Activated CD4-positive, alpha-beta memory T cell treated with anti-CD3 and anti-CD28 coated beads, Interleukin-2, amount 10 ng/mL, durations not matched to agents 7 days and 5 days (primary cell): Measurements from ENCODE around the gene WDR35. TPM values are rescaled to one million over a fixed set of nuclear protein-coding genes. Genes with fewer than 3 reads are reported as not detected.
"Not testable (repeated sequence)": the region's sequence is repeated elsewhere in the genome, so short reads cannot be mapped to it uniquely, and the experiment has no call there.

Experiments used
- CTCF ChIA-PET: fragments of 350-600 bp; sonication (Branson Sonifier 250); formaldehyde crosslinking; loops from one replicate; lab custom pipeline; 2021; ENCODE audit warnings: antibody characterized with exemption, inconsistent platforms; lab: Charles Lee
- POLR2A ChIA-PET: fragments of 350-600 bp; sonication (Branson Sonifier 250); formaldehyde crosslinking; loops from one replicate; lab custom pipeline; 2021; ENCODE audit warnings: antibody characterized with exemption; lab: Charles Lee
- DNase-seq: peaks from one replicate; pipeline ENCODE4 v3.0.0-alpha.2; 2020
- H3K27ac Mint-ChIP-seq: one replicate; pipeline ENCODE4 v1.8.0; 2021; ENCODE audit warnings: mild to moderate bottlenecking, mixed read lengths
- H3K27me3 Mint-ChIP-seq: one replicate; pipeline ENCODE4 v1.8.0; 2021; ENCODE audit warnings: mixed read lengths
- H3K36me3 Mint-ChIP-seq: one replicate; pipeline ENCODE4 v1.8.0; 2021; ENCODE audit warnings: low read depth, mixed read lengths
- H3K4me1 Mint-ChIP-seq: one replicate; pipeline ENCODE4 v1.8.0; 2021; ENCODE audit warnings: mixed read lengths
- H3K4me3 Mint-ChIP-seq: one replicate; pipeline ENCODE4 v1.8.0; 2021; ENCODE audit warnings: mild to moderate bottlenecking, mixed read lengths
- H3K9me3 Mint-ChIP-seq: one replicate; pipeline ENCODE4 v1.8.0; 2021; ENCODE audit warnings: mixed read lengths
- total RNA-seq, 2 experiments: library from RNA; stranded (reverse); gene quantifications; one replicate each; pipeline ENCODE4 v1.2.3, GENCODE V29; 2021

WDR35 gene
- total RNA-seq, 2 experiments from 2014 or later, result 4.5 to 4.7 TPM

GRCh38 chr2:19924526-19924925 is 65.4 kb downstream of the WDR35 start:
- H3K4me3 Mint-ChIP-seq, H3K27me3 Mint-ChIP-seq, POLR2A ChIA-PET, H3K27ac Mint-ChIP-seq, DNase-seq, H3K4me1 Mint-ChIP-seq, CTCF ChIA-PET: not testable (repeated sequence)
- peaks cover 39% of the 10 kb centered on the region for H3K36me3 Mint-ChIP-seq
- H3K9me3 Mint-ChIP-seq, result peaks cover 24% of the 10 kb centered on the region

- H3K9me3 Mint-ChIP-seq, result peaks cover 10% of the 10 kb centered on the region
- H3K4me1 Mint-ChIP-seq, H3K4me3 Mint-ChIP-seq, H3K27me3 Mint-ChIP-seq, POLR2A ChIA-PET, H3K27ac Mint-ChIP-seq, CTCF ChIA-PET, DNase-seq: not testable (repeated sequence)
- H3K36me3 Mint-ChIP-seq, result peaks cover 31% of the 10 kb centered on the region
Measured at GRCh38 chr2:19922188-19922587, 67.7 kb downstream of the WDR35 start.

GRCh38 chr2:19916385-19916950 is 73.4 kb downstream of the WDR35 start:
- no peak for DNase-seq
- Mint-ChIP-seq H3K36me3 (peaks cover 4% of the 10 kb centered on the region), H3K4me3 (no peak overlapping the region), H3K9me3 (no peaks in the 10 kb centered on the region), H3K4me1 (no peaks in the 10 kb centered on the region), H3K27ac (no peak overlapping the region), H3K27me3 (no peaks in the 10 kb centered on the region)
- POLR2A ChIA-PET, result no interaction called here
- CTCF ChIA-PET, result interaction anchor here (1.1 kb wide), 1 partner anchor 14 kb away, joined by 3 read pairs; no protein-coding TSS in a partner anchor

- Mint-ChIP-seq H3K27me3 (no peaks in the 10 kb centered on the region), H3K4me1 (no peaks in the 10 kb centered on the region), H3K9me3 (no peaks in the 10 kb centered on the region), H3K27ac (no peak overlapping the region), H3K4me3 (no peak overlapping the region), H3K36me3 (peaks cover 2% of the 10 kb centered on the region)
- ChIA-PET CTCF (no interaction called here), POLR2A (no interaction called here)
- DNase-seq, result no peak
Measured at GRCh38 chr2:19914266-19914975, 75.5 kb downstream of the WDR35 start.

GRCh38 chr2:19911808-19912509 is 77.9 kb downstream of the WDR35 start:
- Mint-ChIP-seq H3K4me1 (no peaks in the 10 kb centered on the region), H3K9me3 (no peaks in the 10 kb centered on the region), H3K36me3 (no peaks in the 10 kb centered on the region), H3K27me3 (peaks cover 7% of the 10 kb centered on the region), H3K4me3 (no peak overlapping the region), H3K27ac (no peak overlapping the region)
- CTCF ChIA-PET, result no interaction called here
- no peak for DNase-seq
- POLR2A ChIA-PET, result no interaction called here

- Mint-ChIP-seq H3K9me3 (peaks cover 4% of the 10 kb centered on the region), H3K4me1 (peaks cover 36% of the 10 kb centered on the region), H3K27ac (peak overlapping the region; percentile 95), H3K4me3 (peak overlapping the region; percentile 92), H3K27me3 (peaks cover 12% of the 10 kb centered on the region), H3K36me3 (peaks cover 25% of the 10 kb centered on the region)
- CTCF ChIA-PET, result interaction anchor here (0.8 to 1.4 kb wide), 2 partner anchors 14 to 30 kb away, joined by 3 read pairs; no protein-coding TSS in a partner anchor
- DNase-seq, result no peak
- POLR2A ChIA-PET, result interaction anchor here (0.9 to 1.3 kb wide), 4 partner anchors 33 to 555 kb away, joined by 3 to 7 read pairs (median 3); partner anchors contain the start of genes LAPTM4A and WDR35
Measured at GRCh38 chr2:19902216-19902740, 87.6 kb downstream of the WDR35 start.

DNA sequence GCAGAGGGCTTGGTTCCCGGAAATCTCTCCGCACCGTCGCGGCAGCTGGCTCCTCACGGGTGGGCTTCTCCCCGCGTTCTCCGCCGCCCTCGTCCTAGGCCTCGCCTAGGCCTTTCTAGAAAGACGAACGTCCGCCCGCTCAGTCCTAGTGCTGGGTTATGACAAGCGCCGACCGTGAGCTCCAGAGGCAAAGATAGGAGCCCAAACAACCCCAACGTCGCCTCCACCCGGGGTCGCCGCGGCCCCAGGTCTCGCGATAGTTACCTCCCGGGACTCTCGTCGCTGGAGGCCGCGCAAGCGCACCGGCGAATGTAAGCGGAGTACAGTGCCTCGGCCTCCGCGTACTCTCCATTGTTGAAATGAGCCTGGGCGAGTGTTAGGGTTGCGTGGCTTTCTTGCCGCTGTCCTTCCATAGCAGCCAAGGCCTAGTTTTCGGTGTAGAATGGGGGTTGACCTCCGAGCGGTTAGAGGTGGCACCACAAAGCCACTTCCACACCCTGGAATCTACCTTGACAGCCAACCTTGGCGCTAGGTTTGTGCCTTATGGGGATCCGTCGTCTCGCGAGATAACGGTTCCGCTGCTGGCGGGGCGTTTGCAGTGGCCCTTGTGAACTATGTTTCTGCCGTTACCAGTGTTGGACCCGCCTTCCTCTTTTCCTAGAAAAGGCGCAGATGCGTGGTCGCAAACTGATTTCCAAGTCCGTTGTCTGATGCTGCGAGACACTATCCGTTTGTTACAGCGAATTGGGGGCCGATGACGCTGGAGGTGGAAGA is 88.3 kb downstream of the WDR35 start, which contains the start of gene TTC32:
TSS of gene TTC32 (minus strand) at position 542 of the 774 bp plus-strand sequence. CDS start at position 413, 129 bp downstream.
- CTCF ChIA-PET, result no interaction called here
- peaks cover 25% of the 10 kb centered on the region for H3K36me3 Mint-ChIP-seq

DNA sequence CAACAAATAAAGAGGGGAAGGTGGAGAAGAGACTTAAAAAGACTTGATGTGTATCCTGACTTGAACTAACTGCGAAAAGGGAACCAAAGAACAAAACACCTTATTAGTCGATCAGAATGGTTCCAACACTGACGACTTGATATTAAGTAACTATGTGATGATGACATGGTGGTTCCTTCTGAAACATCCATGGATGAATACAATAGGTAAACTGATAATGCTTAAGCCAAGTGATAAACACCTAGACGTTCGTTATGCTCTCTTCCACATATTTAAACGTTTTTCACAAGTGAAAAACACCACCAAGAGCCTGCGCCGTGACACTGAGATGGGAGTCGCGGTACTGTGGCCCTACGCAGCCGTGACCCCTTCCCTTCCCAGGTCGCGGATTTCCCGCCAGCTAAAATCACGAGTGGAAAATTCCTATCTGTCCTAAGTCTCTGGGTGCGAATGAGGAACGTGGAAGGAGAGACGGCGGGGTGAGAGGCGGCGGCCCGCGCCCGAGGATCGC is 88.9 kb downstream of the WDR35 start:
- H3K36me3 Mint-ChIP-seq, result peaks cover 27% of the 10 kb centered on the region
- peaks cover 4% of the 10 kb centered on the region for H3K9me3 Mint-ChIP-seq
- ChIA-PET POLR2A (interaction anchor here (0.7 to 3.7 kb wide), 14 partner anchors 8 to 1341 kb away, joined by 3 to 21 read pairs (median 6); partner anchors contain the start of genes LAPTM4A, RDH14 and WDR35), CTCF (interaction anchor here (0.6 kb wide), 1 partner anchor 114 kb away, joined by 3 read pairs; no protein-coding TSS in a partner anchor)
- H3K4me3 Mint-ChIP-seq, result peak overlapping the region; percentile 92
- H3K27me3 Mint-ChIP-seq, result peaks cover 11% of the 10 kb centered on the region
- peak overlapping the region; percentile 95 for H3K27ac Mint-ChIP-seq
- peaks cover 39% of the 10 kb centered on the region for H3K4me1 Mint-ChIP-seq
- no peak for DNase-seq

More for the DNA sequence above, 88.3 kb downstream of the WDR35 start, which contains the start of gene TTC32:
- Mint-ChIP-seq H3K4me1 (peaks cover 38% of the 10 kb centered on the region), H3K27me3 (peaks cover 12% of the 10 kb centered on the region), H3K27ac (peak within 1 kb of the TSS; percentile 95), H3K9me3 (peaks cover 4% of the 10 kb centered on the region), H3K4me3 (peak within 1 kb of the TSS; percentile 92)
- DNase-seq, result peak; percentile 94
- POLR2A ChIA-PET, result interaction anchor here (0.7 to 3.7 kb wide), 12 partner anchors 9 to 1342 kb away, joined by 3 to 13 read pairs (median 4); partner anchors contain the start of genes LAPTM4A, RDH14 and WDR35

DNA sequence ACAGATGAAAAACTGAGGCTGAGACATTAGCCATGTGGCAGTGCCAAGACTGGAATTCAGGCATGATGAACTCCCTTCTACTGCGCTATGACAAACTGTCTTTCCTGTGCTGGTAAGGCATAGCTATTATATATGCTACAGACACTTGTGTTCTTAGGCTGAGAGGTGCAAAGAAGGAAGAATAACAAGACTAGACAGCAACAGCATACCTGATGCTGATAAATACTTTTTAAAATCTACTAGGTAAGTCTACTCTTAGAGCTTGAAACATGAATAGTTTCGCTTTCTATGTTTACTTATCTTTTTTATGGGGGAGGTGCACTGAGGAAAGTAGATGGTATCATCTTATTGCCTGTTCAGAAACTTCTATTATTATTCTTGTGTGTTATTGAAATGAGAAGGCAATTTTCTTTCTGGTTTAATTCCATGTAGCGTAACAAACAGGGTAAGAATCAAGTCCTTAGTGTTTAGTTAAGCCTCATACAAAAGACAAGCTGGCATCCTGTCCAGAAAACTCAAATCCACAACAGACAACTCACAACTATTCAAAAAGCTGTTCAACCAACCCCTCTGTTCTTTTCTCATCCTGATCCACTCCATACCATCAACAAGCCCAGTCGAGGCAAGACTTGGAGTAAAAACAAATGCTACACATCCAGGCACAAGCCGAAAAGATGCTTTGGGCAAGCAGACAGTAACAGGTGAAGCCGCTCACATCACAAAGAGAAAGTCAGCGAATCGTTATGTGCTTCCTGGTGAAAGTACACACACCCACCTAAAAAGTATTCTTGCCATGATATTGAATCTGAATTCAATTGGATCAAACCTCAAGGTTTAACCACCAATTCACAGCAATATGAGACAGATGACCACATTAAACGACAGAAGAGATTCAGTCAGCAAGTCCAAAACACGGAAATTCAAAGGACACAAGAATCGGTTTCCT is 89.6 kb downstream of the WDR35 start:
- ChIA-PET POLR2A (interaction anchor here (0.7 to 3.7 kb wide), 17 partner anchors 10 to 1340 kb away, joined by 3 to 21 read pairs (median 4); partner anchors contain the start of genes LAPTM4A, RDH14, RHOB and WDR35), CTCF (interaction anchor here (0.6 to 1.0 kb wide), 2 partner anchors 115 to 751 kb away, joined by 3 read pairs; partner anchors contain the start of gene HS1BP3)
- Mint-ChIP-seq H3K4me3 (peak overlapping the region; percentile 92), H3K36me3 (peaks cover 31% of the 10 kb centered on the region), H3K9me3 (peaks cover 4% of the 10 kb centered on the region), H3K27ac (peak overlapping the region; percentile 95), H3K4me1 (peaks cover 46% of the 10 kb centered on the region), H3K27me3 (peaks cover 8% of the 10 kb centered on the region)
- peak; percentile 28 for DNase-seq

- Mint-ChIP-seq H3K36me3 (peaks cover 33% of the 10 kb centered on the region), H3K27me3 (no peaks in the 10 kb centered on the region), H3K9me3 (no peaks in the 10 kb centered on the region), H3K4me1 (peaks cover 60% of the 10 kb centered on the region), H3K27ac (peak overlapping the region; percentile 26), H3K4me3 (peak overlapping the region; percentile 14)
- no peak for DNase-seq
- CTCF ChIA-PET, result interaction anchor here (1.6 kb wide), 1 partner anchor 57 kb away, joined by 3 read pairs; no protein-coding TSS in a partner anchor
- POLR2A ChIA-PET, result interaction anchor here (1.5 to 3.7 kb wide), 4 partner anchors 8 to 90 kb away, joined by 3 to 21 read pairs (median 14); partner anchors contain the start of gene WDR35
Measured at GRCh38 chr2:19898592-19899329, 91.1 kb downstream of the WDR35 start.
